Right lobe of liver (tissue), 6 donors: ENCODE results near the gene PRRC2C. TPM values are rescaled to one million over a fixed set of nuclear protein-coding genes. Genes with fewer than 3 reads are reported as not detected.
"Not testable (repeated sequence)": the region's sequence is repeated elsewhere in the genome, so short reads cannot be mapped to it uniquely, and the experiment has no call there.

ENCODE experiments used
- ATAC-seq, 4 donors: fragments of 200-7000 bp; cut with Tn5 transposase; one replicate each; pipeline ENCODE4 v1.9.1; 2020; ENCODE audit warnings: mild to moderate bottlenecking in 4 of 4, moderate library complexity in 4 of 4
- DNase-seq, 3 donors: peaks; one replicate each; pipeline ENCODE4 v3.0.0-alpha.2; 2020
- H3K27ac ChIP-seq, 3 donors: fragments of 200-600 bp; one replicate each; pipeline ENCODE4 v1.8.0; 2022
- H3K27me3 ChIP-seq, 2 donors: fragments of 200-600 bp; one replicate each; pipeline ENCODE4 v1.8.0; 2022
- H3K36me3 ChIP-seq, 4 donors: fragments of 200-600 bp; sonication (generic) in 1 of 4; one replicate each; pipeline versions ENCODE4 v1.5.1 to v1.8.0; 2017 to 2022; ENCODE audit warnings: control low read depth in 1 of 4
- H3K4me1 ChIP-seq, 4 donors: fragments of 200-600 bp; sonication (generic) in 1 of 4; one replicate each; pipeline versions ENCODE4 v1.5.1 to v1.8.0; 2017 to 2022; ENCODE audit warnings: control low read depth in 1 of 4
- H3K4me3 ChIP-seq, 3 donors: fragments of 200-600 bp; one replicate each; pipeline ENCODE4 v1.8.0; 2022
- H3K9me3 ChIP-seq, 4 donors: fragments of 200-600 bp; sonication (generic) in 1 of 4; one replicate each; pipeline versions ENCODE4 v1.5.1 to v1.8.0; 2017 to 2022; ENCODE audit warnings: control low read depth in 1 of 4
- CTCF ChIP-seq, 4 donors: fragments of 200-600 bp in 3 of 4; fragments of 450-650 bp in 1 of 4; IDR thresholded peaks; one replicate each; pipeline versions ENCODE4 v1.5.1 to v1.8.0; 2016 to 2022; ENCODE audit warnings: antibody characterized with exemption in 4 of 4, mild to moderate bottlenecking in 2 of 4
- POLR2A ChIP-seq: fragments of 450-650 bp; IDR thresholded peaks from one replicate; pipeline ENCODE4 v1.6.1; 2017; ENCODE audit warnings: antibody characterized with exemption, mild to moderate bottlenecking
- WGBS: methylation state at CpG from one replicate; pipeline ENCODE4 v1.1.6; 2018; ENCODE audit warnings: low coverage, low lambda C conversion rate; ENCODE audit not compliant: insufficient coverage; ENCODE audit errors: missing lambda C conversion rate; 5-methylcytosine and 5-hydroxymethylcytosine counted together
- intact Hi-C, 2 donors: fragments of 100-400 bp; cut with DNase I; formaldehyde crosslinking; loops; one replicate each; pipeline versions ENCODE4 v1.11.2 to v1.14.1; 2022
- total RNA-seq, 6 experiments: library from RNA; depleted of rRNA in 2 of 6; stranded (reverse); fragments of >200 nt in 2 of 6; fragmentation: NEBNext Ultra II Directional in 3 of 6; extraction: Animal tissue kit (Norgen Biotek cat#: 25700) in 3 of 6; gene quantifications; one replicate each; pipeline versions ENCODE4 v1.1.0 to v1.2.4, GENCODE V29; 2016 to 2023
- donor health status: DM: no; HTN: yes; CAD: no.
- donor health status: DM: no; HTN: no; CAD: no.
- donor health status: DM: no; HTN: no; CAD: no.
- donor health status: DM: no; HTN: yes; CAD: no.
- donor health status: DM: no; HTN: yes; CAD: no.

The PRRC2C gene
- total RNA-seq, 6 experiments from 2014 or later: 39.1 to 59.9 (median 48.5) TPM

- ATAC-seq: no peak
- no peak for DNase-seq
- no peak overlapping the region for H3K4me3 ChIP-seq
- H3K9me3 ChIP-seq: no peaks in the 10 kb centered on the region
- no peaks in the 10 kb centered on the region for H3K4me1 ChIP-seq
- TF ChIP-seq POLR2A (no peak), CTCF (IDR thresholded peaks at IDR 0.05) (no peak)
- no peak overlapping the region for H3K27ac ChIP-seq
- H3K27me3 ChIP-seq: no peaks in the 10 kb centered on the region
- intact Hi-C loops: no loop called here
- WGBS: 100% methylated on average over 1 of the region's 1 CpG
- peaks cover 0 to 80% (median 17%) of the 10 kb centered on the region in 4 donors for H3K36me3 ChIP-seq
Observed at GRCh38 chr1:171545523-171545922, 60.2 kb downstream of the PRRC2C start.

GRCh38 chr1:171550050-171550449, 64.7 kb downstream of the PRRC2C start:
- H3K36me3 ChIP-seq: peaks cover 0 to 48% (median 3%) of the 10 kb centered on the region in 4 donors
- no peak for DNase-seq
- TF ChIP-seq CTCF (IDR thresholded peaks at IDR 0.05) (no peak), POLR2A (no peak)
- H3K27me3 ChIP-seq: no peaks in the 10 kb centered on the region
- no peaks in the 10 kb centered on the region for H3K9me3 ChIP-seq
- intact Hi-C loops: no loop called here
- no peak overlapping the region for H3K4me3 ChIP-seq
- 85% methylated on average over 3 of the region's 3 CpGs for WGBS
- H3K4me1 ChIP-seq: no peaks in the 10 kb centered on the region
- no peak for ATAC-seq
- H3K27ac ChIP-seq: no peak overlapping the region

- H3K27me3 ChIP-seq, H3K4me3 ChIP-seq, DNase-seq, H3K27ac ChIP-seq, H3K9me3 ChIP-seq, H3K4me1 ChIP-seq, intact Hi-C loops, ATAC-seq: not testable (repeated sequence)
- 83% methylated on average over 1 of the region's 4 CpGs for WGBS
- H3K36me3 ChIP-seq: peaks cover 0 to 42% (median 3%) of the 10 kb centered on the region in 4 donors
Observed at GRCh38 chr1:171550598-171551100, 65.3 kb downstream of the PRRC2C start.

- H3K27me3 ChIP-seq, DNase-seq, H3K27ac ChIP-seq, H3K4me3 ChIP-seq, ATAC-seq, H3K9me3 ChIP-seq, H3K4me1 ChIP-seq, intact Hi-C loops: not testable (repeated sequence)
- H3K36me3 ChIP-seq: peaks cover 0 to 44% (median 9%) of the 10 kb centered on the region in 4 donors
- 82% methylated on average over 1 of the region's 1 CpG for WGBS
Observed at GRCh38 chr1:171553960-171554359, 68.6 kb downstream of the PRRC2C start.

GRCh38 chr1:171563675-171564074, 78.3 kb downstream of the PRRC2C start:
- intact Hi-C loops: no loop called here
- H3K4me3 ChIP-seq: no peak overlapping the region
- DNase-seq (no peak), ATAC-seq (no peak)
- 100% methylated on average over 1 of the region's 1 CpG for WGBS
- peaks cover 0 to 69% (median 18%) of the 10 kb centered on the region in 4 donors for H3K36me3 ChIP-seq
- TF ChIP-seq POLR2A (no peak), CTCF (IDR thresholded peaks at IDR 0.05) (no peak)
- no peaks in the 10 kb centered on the region for H3K4me1 ChIP-seq
- H3K27ac ChIP-seq: no peak overlapping the region
- H3K27me3 ChIP-seq: no peaks in the 10 kb centered on the region
- no peaks in the 10 kb centered on the region for H3K9me3 ChIP-seq
